ENCODE data around the gene ARHGEF25. TPM values are rescaled to one million over a fixed set of nuclear protein-coding genes. Genes with fewer than 3 reads are reported as not detected.
A peak's percentile ranks its signal among the peaks of the same experiment; 100 is the strongest.
"Not testable (repeated sequence)": the region's sequence is repeated elsewhere in the genome, so short reads cannot be mapped to it uniquely, and the experiment has no call there.

Gene ARHGEF25
- total RNA-seq, 1 donor from 2014 or later, result 1.5 TPM

DNA sequence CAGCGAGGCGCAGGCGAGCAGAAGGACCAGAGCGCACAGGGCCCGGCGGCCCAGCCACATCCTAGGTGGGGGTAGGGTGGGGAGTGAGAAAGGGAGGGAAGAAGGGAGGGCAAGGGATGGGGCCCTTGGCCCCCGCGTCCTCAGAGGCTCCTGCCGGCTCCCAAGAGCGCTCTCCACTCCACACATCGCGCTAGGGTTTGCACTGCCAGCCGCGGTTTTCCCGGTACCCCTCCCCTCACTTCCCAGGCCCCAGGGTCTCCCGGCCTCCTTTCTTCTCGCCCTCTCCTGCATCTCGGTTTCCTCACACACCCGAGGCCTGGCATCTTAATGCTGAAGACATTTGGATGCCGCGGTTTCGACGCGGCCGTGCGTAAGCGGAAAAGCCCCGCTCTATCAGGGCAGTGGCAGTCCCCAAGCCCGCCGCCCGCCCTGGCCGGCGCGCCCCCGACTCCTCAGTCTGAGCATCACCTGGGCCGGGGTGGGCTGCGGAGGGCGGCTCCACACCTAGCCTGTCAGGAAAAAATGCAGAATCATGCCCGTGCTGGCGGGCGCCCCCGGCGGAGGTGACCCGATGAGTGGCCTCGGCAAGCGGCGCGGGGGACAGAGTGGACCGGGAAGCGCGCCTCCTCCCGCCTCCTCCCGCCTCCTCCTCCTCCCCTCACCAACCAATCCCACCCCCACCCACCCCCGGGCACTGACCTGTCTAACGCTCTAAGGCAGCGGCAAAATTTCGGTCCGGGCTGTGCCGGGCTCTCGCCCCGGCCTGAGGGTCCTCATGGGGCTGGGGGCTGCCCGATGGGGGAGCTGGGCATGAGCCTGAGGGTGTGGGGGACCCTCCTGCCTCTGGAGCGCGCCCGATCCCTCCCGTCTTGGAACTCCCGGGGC, 21.1 kb downstream of the ARHGEF25 start:
- ATAC-seq (peak; percentile 50), DNase-seq (ENCODE audit: low spot score) (peak; percentile 44)

DNA sequence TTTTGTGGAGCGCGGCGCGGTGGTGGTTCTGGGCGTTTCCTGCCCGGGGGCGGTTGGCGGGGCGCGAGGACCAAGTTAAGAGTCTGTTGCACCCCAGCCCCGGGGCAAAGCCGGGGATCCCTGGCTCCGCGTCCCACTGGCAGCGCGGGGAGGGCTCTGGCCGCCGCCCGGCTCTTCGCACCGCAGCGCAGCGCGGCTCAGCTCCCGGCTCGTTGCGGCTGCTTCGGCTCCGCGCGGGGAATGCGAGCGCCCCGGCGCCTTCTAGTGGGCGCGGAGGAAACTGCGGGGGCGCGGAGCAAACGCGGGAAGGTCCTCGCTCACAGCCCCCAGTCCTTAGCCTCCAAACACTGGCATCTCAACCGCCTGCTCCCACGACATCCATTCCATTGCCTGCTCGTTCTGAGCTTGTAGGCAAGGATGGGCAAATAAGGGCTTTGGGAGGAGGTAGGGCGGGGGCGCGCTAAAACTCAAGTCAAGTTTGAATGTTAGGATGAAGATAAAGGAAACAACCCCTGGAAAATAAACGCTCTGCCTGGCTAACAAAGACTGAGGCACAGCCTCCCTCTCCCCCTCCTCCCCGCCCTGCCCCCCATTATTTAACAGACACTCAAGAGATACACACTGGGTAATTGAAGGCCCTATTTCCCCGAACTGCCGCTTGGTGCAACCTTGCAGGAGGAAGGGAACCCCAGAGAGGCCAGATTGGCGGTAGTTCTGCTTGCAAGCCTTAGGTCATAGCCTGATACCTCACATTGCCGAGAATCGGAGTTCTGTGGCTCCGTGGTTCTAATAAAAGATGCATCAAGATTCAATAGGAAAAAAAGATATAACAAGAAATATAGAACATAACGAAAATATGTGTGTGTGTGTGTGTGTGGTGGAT, 22.0 kb downstream of the ARHGEF25 start, which contains the start of gene B4GALNT1:
Gene B4GALNT1, minus strand, starts transcription at position 244 of the 883 bp plus-strand sequence. CDS start 1,069 bp downstream, outside the sequence.
- DNase-seq (ENCODE audit: low spot score) (peak; percentile 59), ATAC-seq (peak; percentile 96)

DNA sequence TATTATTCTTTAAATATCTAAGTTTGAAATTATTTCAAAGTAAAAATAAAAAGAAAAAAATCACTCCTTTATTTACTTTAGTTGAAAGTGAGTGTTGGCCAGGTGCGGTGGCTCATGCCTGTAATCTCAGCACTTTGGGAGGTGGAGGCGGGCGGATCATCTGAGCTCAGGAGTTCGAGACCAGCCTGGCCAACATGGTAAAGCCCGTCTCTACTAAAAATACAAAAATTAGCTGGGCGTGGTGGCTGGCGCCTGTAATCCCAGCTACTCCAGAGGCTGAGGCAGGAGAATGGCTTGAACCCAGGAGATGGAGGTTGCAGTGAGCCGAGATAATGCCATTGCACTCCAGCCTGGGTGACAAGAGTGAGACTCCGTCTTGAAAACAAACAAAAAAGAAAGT, 25.5 kb downstream of the ARHGEF25 start:
- not testable (repeated sequence) for DNase-seq (ENCODE audit: low spot score); ATAC-seq

DNA sequence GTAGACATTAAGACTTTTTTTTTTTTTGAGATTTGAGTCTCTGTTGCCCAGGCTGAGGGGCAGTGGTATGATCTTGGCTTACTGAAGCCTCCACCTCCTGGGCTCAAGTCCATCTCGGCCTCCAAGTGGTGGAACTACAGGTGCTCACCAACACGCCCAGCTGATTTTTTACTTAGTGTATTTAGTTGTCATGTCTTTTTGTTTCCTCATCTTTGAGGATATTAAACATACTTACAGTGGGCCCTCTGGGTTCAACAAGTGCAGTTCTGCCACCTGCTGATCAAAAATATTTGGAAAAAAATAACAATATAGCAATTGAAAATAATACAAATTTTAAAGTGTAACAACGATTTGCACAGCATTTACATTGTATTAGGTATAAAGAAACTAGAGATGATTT, 26.1 kb downstream of the ARHGEF25 start:
- DNase-seq (ENCODE audit: low spot score) (no peak), ATAC-seq (no peak)

DNA sequence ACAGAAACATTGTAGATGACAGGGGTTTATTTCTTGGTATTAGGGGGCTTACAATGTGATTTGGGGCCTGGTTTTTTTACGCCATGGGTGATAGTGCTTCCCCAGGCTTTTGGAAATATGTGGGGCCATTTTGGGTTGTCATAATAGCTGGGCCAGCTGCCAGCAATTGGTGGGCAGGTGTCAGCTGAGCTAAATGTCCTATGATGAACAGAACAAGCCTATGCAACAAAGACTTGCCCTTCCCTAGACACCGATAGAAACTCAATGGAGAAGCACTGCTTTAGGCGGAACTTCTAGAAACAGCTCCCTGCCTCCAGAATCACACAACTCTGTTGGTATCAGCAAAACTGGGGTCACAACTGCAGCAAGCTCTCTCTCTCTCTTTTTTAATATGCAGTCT, 26.9 kb downstream of the ARHGEF25 start:
- DNase-seq (ENCODE audit: low spot score) (no peak), ATAC-seq (no peak)

DNA sequence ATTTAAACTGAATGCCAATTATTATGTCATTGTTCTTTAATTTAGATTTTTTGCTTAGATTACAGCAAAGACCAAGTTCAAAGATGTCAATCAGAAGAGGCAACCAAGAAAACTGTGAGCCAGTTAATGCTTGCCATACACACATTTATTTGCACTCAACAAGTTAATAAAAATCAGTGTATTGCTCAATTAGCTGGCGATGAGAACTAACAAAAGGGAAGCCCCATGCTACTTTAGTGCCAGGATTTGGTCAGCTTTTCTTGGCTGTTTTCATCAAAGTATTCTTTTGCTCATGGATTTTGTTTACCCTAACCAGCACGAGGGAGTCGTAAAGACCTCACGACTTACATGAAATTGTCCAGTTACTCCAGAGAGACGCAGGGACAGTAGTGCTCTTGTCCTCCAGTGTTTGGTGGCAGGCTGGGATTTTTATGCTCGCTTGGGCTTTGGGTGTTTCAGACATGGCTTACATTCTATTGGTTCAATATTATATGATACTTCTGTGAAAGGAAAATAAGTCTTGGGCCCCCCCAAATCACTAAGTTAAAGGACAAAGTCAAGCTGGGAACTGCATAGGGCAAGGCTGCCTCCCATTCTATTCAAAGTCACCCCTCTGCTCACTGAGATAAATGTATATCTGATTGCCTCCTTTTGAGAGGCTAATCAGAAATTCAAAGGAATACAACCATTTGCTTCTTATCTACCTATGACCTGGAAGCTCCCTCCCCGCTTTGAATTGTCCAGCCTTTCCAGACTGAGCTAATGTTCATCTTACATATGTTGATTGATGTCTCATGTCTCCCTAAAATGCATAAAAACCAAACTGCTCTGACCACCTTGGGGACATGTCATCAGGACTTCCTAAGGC, 29.2 kb downstream of the ARHGEF25 start:
- no peak for DNase-seq (ENCODE audit: low spot score)
- peak; percentile 58 for ATAC-seq

DNA sequence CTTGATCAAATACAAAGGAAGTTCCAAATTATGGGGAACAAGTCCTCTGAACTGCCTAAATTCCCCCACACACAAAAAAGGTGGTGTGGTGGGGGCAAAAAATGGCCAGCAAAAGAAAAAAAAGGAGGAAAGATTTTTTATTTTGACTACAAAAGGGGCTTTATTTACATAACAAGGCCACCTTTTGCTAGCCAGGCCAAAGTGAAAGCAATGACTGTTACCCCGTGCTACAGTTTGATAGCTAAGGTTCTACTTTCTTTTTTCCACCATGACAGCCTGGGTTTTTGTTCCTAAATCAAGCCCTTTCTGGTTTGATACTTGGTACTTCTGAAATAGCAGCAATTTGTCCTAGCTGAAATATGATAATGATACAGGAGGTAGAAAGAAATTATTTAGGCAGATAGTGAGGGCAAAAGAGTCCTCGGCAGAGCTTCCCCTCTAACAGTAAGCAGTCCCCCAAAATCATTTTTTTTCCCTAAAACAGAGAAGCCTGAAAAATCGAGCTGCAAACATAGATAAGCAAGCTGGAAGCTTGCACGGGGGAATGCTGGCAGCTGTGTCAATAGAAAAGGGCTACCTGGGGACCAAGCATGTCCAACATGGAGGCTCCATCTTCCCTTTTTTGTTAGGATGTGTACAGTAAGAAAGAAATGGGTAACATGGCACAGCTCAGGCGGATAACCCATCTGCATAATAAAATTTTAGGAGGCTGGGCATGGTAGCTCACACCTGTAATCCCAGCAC, 30.6 kb downstream of the ARHGEF25 start:
- ATAC-seq (no peak), DNase-seq (ENCODE audit: low spot score) (no peak)

DNA sequence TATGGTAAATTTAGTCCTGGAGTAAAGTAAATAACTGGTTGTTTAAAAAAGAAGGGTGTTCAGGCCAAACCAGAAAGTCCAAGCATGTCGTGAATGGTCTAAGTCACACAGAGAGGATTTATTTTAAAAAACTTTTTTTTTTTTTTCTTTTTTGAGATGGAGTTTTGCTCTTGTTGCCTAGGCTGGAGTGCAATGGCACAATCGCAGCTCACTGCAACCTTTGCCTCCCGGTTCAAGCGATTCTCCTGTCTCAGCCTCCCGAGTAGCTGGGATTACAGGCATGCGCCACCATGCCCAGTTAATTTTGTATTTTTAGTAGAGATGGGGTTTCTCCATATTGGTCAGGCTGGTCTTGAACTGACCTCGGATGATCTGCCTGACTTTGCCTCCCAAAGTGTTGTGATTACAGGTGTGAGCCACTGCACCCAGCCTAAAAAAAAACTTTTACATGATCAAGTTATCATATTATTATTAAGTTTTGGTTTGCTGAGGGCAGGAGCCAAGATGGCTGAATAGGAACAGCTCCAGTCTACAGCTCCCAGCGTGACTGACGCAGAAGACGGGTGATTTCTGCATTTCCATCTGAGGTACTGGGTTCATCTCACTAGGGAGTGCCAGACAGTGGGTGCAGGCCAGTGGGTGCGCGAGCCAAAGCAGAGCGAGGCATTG, 34.9 kb downstream of the ARHGEF25 start:
- not testable (repeated sequence) for DNase-seq (ENCODE audit: low spot score)

DNA sequence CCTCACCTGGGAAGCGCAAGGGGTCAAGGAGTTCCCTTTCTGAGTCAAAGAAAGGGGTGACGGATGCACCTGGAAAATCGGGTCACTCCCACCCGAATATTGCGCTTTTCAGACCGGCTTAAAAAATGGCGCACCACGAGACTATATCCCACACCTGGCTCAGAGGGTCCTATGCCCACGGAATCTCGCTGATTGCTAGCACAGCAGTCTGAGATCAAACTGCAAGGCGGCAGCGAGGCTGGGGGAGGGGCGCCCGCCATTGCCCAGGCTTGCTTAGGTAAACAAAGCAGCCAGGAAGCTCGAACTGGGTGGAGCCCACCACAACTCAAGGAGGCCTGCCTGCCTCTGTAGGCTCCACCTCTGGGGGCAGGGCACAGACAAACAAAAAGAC, 35.4 kb downstream of the ARHGEF25 start:
- ATAC-seq, result not testable (repeated sequence)

More for the DNA sequence above, 34.9 kb downstream of the ARHGEF25 start:
- ATAC-seq, result not testable (repeated sequence)

DNA sequence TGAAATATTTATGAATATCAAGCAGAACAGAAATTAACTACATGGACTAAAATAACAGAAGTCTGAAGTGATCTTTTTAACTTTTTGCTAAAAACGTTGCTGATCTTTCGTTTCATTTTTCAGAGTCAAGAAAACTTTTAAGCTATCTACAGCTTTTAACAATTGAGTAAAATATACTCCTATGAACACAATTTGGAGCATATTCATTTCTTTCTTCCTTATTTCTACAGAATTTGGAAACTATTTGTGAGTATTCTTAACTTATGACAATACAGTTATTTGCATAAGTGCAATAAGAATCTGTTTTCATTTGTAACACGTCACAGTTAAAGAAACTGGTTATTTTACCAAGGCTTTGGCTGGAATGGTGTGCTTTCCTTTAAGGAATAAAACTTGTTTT, 42.8 kb downstream of the ARHGEF25 start:
- ATAC-seq, result no peak

More for the DNA sequence above, 35.4 kb downstream of the ARHGEF25 start:
- not testable (repeated sequence) for DNase-seq (ENCODE audit: low spot score)

DNA sequence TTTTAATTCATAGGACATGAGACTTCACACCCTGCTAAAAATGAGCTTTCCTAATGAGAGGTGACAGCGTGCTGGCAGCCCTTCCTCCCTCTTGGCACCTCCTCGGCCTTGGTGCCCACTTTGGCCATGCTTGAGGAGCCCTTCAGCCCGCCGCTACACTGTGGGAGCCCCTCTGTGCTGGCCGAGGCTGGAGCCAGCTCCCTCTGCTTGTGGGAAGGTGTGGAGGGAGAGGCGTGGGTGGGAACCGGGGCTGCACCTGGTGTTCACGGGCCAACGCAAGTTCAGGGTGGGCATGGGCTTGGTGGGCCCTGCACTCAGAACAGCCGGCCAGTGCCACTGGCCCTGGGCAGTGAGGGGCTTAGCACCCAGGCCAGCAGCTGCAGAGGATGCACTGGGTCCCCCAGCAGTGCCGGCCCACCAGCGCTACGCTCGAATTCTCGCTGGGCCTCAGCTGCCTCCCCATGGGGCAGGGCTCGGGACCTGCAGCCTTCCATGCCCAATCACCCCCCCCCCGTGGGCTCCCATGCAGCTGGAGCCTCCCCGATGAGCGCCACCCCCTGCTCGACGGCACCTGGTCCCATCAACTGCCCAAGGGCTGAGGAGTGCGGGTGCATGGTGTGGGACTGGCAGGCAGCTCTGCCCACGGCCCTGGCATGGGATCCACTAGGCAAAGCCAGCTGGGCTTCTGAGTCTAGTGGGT, 44.5 kb downstream of the ARHGEF25 start:
- DNase-seq (ENCODE audit: low spot score) (no peak), ATAC-seq (no peak)

More for the DNA sequence above, 42.8 kb downstream of the ARHGEF25 start:
- no peak for DNase-seq (ENCODE audit: low spot score)

DNA sequence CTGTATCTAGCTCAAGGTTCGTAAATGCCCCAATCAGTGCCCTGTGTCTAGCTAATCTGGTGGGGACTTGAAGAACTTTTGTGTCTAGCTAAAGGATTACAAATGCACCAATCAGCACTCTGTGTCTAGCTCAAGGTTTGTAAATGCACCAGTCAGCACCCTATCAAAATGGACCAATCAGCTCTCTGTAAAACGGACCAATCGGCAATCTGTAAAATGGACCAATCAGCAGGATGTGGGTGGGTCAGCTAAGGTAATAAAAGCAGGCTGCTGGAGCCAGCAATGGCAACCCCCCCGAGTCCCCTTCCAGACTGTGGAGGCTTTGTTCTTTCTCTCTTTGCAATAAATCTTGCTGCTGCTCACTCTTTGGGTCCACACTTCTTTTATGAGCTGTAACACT, 45.2 kb downstream of the ARHGEF25 start:
- not testable (repeated sequence) for ATAC-seq; DNase-seq (ENCODE audit: low spot score)

DNA sequence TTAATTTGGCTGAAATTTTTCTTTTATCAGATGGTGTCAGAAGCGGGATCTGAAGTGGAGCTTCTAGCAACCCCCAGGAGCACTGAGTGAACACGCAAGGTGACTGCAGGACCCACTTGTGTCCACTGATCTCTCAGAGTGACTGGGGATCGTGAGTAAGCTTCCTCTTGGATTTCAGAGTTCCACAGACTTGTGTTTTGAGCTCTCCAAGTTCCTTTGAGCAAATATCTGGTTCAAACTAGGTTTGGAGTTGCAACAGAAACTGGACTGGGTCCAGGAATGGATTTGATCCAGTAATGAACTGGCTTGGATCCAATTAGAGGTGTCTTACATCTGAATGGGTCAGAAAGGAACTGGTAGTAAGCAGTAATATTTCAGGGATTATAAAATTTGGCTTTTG, 46.5 kb downstream of the ARHGEF25 start:
- ATAC-seq, result peak; percentile 89

DNA sequence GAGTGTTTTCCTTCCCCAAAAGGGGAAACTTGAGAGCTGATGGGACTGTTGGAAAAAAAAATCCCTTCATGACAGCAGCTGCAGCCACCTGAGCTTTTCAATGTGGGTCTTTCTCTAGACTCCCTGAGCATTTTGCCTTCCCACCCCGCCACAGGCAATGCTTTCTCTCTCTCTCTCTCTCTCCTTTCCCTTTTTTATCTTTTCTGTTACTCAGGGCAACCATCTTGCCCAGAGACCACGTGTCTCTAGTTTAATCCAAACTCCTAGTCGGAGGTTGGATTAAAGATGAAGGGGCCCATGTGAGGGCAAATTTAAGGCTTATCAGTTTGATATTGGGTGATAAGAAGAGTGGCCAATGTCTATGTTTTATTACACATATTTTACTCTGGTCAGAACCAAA, 47.7 kb downstream of the ARHGEF25 start:
- DNase-seq (ENCODE audit: low spot score) (no peak), ATAC-seq (no peak)

More for the DNA sequence above, 46.5 kb downstream of the ARHGEF25 start:
- DNase-seq (ENCODE audit: low spot score), result peak; percentile 77

DNA sequence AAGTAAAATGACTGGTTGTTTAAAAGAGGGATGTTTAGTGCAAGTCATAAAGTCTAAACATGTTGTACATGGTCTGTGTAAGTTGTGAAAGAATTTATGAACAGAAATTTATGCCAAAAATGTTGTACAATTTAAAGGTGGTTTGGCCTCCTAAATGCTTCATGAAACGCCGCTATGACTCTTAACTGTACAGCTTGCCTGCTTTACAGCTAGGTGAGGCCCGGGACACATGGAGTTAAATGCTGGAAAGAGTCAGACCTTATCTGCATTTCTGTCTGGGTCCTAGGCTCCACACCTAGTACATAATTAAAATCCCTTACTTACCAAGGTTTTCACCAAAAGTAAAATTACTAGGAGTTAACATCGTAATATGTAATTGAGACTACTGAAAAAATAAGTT, 50.1 kb downstream of the ARHGEF25 start:
- DNase-seq (ENCODE audit: low spot score) (no peak), ATAC-seq (no peak)

DNA sequence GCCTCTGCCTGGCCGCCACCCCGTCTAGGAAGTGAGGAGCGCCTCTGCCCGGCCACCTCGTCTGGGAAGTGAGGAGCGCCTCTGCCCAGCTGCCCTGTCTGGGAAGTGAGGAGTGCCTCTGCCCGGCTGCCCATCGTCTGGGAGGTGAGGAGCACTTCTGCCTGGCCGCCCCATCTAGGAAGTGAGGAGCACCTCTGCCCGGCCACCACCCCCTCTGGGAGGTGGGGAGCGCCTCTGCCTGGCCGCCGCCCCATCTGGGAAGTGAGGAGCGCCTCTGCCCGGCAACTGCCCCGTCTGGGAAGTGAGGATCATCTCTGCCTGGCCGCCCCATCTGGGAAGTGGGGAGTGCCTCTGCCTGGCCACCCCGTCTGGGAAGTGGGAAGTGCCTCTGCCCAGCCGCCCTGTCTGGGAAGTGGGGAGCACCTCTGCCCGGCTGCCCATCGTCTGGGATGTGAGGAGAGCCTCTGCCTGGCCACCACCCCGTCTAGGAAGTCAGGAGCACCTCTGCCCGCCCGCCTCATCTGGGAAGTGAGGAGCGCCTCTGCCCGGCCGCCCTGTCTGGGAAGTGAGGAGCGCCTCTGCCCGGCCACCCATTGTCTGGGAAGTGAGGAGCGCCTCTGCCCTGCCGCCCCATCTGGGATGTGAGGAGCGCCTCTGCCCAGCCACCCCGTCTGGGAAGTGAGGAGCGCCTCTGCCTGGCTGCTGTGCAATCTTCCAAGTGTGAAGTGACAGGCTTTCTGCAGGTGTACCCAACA, 54.0 kb downstream of the ARHGEF25 start:
- DNase-seq (ENCODE audit: low spot score); ATAC-seq: not testable (repeated sequence)

Measured in left lobe of liver (tissue), 2 donors.